Right ventricle myocardium superior (tissue), 1 donor: ENCODE data around the gene IL18. TPM values are rescaled to one million over a fixed set of nuclear protein-coding genes. Genes with fewer than 3 reads are reported as not detected.
A peak's percentile ranks its signal among the peaks of the same experiment; 100 is the strongest.
"Not testable (repeated sequence)": the region's sequence is repeated elsewhere in the genome, so short reads cannot be mapped to it uniquely, and the experiment has no call there.

ENCODE experiments used
- ATAC-seq: fragments of 200-7000 bp; cut with Tn5 transposase; one replicate; pipeline ENCODE4 v1.9.1; 2020; ENCODE audit warnings: mild to moderate bottlenecking; ENCODE audit not compliant: poor library complexity
- DNase-seq: peaks from one replicate; pipeline ENCODE4 v3.0.0-alpha.2; 2020
- intact Hi-C: fragments of 100-400 bp; cut with DNase I; formaldehyde crosslinking; loops from one replicate; pipeline ENCODE4 v1.11.2; 2022
- total RNA-seq: library from RNA; stranded (reverse); fragmentation: NEBNext Ultra II Directional; extraction: Animal tissue kit (Norgen Biotek cat#: 25700); gene quantifications from one replicate; pipeline ENCODE4 v1.2.1, GENCODE V29; 2021
- donor health status: DM: no; HTN: yes; CAD: no; lungs with severe emphysema.

Gene IL18
- total RNA-seq, 1 donor from 2014 or later = 1.9 TPM

GRCh38 chr11:112132737-112133136 is 31.2 kb downstream of the IL18 start:
- DNase-seq (no peak), ATAC-seq (no peak)
- intact Hi-C loops = no loop called here

GRCh38 chr11:112129656-112130055 is 34.2 kb downstream of the IL18 start:
- ATAC-seq (peak; percentile 70), DNase-seq (no peak)
- intact Hi-C loops = no loop called here

- DNase-seq = peak; percentile 46
- intact Hi-C loops = no loop called here
- ATAC-seq = peak; percentile 34
Measured at GRCh38 chr11:112128483-112129121, 35.3 kb downstream of the IL18 start.

- DNase-seq (no peak), ATAC-seq (no peak)
- intact Hi-C loops = no loop called here
Measured at GRCh38 chr11:112127056-112127455, 36.8 kb downstream of the IL18 start.

GRCh38 chr11:112123129-112123528 is 40.8 kb downstream of the IL18 start:
- no peak for DNase-seq

GRCh38 chr11:112121981-112122615 is 41.8 kb downstream of the IL18 start:
- DNase-seq = no peak
- intact Hi-C loops = no loop called here

More at GRCh38 chr11:112123129-112123528, 40.8 kb downstream of the IL18 start:
- no peak for ATAC-seq
- intact Hi-C loops = no loop called here

GRCh38 chr11:112118176-112118575 is 45.7 kb downstream of the IL18 start:
- intact Hi-C loops = loop anchor here (5.0 kb wide), 1 partner anchor 164 kb away; no protein-coding TSS in a partner anchor
- DNase-seq = no peak
- no peak for ATAC-seq

More at GRCh38 chr11:112121981-112122615, 41.8 kb downstream of the IL18 start:
- ATAC-seq = no peak

- no peak for ATAC-seq
- intact Hi-C loops = loop anchor here (5.0 kb wide), 1 partner anchor 167 kb away; no protein-coding TSS in a partner anchor
- DNase-seq = no peak
Measured at GRCh38 chr11:112115386-112115785, 48.5 kb downstream of the IL18 start.

GRCh38 chr11:112114460-112114859 is 49.4 kb downstream of the IL18 start:
- ATAC-seq (no peak), DNase-seq (no peak)
- intact Hi-C loops = loop anchor here (5.0 kb wide), 1 partner anchor 63 kb away; the partner anchor contains the start of gene BCO2

GRCh38 chr11:112113539-112114457 is 50.1 kb downstream of the IL18 start:
- ATAC-seq = peak; percentile 80
- intact Hi-C loops = loop anchor here (5.0 kb wide), 1 partner anchor 64 kb away; the partner anchor contains the start of gene BCO2
- no peak for DNase-seq

GRCh38 chr11:112106070-112106469 is 57.8 kb downstream of the IL18 start:
- intact Hi-C loops = no loop called here
- no peak for DNase-seq
- ATAC-seq = no peak

GRCh38 chr11:112103446-112103845 is 60.4 kb downstream of the IL18 start:
- DNase-seq = no peak
- ATAC-seq = no peak
- intact Hi-C loops = no loop called here

GRCh38 chr11:112100462-112100861 is 63.4 kb downstream of the IL18 start:
- no peak for DNase-seq
- peak; percentile 60 for ATAC-seq
- intact Hi-C loops = no loop called here

GRCh38 chr11:112097734-112098528 is 66.0 kb downstream of the IL18 start:
- intact Hi-C loops = no loop called here
- no peak for ATAC-seq
- DNase-seq = no peak

GRCh38 chr11:112096194-112096593 is 67.7 kb downstream of the IL18 start:
- ATAC-seq = no peak
- intact Hi-C loops = no loop called here
- no peak for DNase-seq

- intact Hi-C loops, ATAC-seq, DNase-seq: not testable (repeated sequence)
Measured at GRCh38 chr11:112095302-112095701, 68.6 kb downstream of the IL18 start.
